A172 (cell line): Measurements from ENCODE around the gene TNFAIP1. TPM values are rescaled to one million over a fixed set of nuclear protein-coding genes. Genes with fewer than 3 reads are reported as not detected.

Source experiments
- DNase-seq: peaks from one replicate; pipeline ENCODE4 v3.0.0-alpha.2; 2015; ENCODE audit warnings: low spot score
- total RNA-seq: library from RNA; depleted of rRNA; stranded (reverse); fragments of >200 nt; shearing (Covaris generic); gene quantifications from 2 replicates; pipeline ENCODE4 v1.2.3, GENCODE V29; 2014

The TNFAIP1 gene
- total RNA-seq, 1 experiment from 2014 or later, result 36.2 TPM

DNA sequence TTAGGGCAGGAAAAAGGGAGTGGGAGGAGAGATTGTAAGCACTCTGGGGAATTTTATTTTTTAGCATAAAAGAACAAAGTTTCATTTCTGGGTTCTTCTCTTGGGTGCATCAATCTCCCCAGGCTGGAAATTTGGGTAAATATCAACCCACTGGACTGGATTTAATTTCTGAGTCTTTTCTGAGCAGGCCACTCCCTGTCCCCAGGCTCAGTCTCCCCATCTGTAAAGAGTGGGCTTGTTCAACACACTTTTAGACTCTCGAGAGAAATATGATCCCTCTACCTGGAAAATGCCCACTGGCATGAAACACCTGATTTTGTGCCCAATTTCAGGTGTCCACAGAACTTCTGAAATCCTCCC lies 35.2 kb downstream of the TNFAIP1 start:
- no peak for DNase-seq

DNA sequence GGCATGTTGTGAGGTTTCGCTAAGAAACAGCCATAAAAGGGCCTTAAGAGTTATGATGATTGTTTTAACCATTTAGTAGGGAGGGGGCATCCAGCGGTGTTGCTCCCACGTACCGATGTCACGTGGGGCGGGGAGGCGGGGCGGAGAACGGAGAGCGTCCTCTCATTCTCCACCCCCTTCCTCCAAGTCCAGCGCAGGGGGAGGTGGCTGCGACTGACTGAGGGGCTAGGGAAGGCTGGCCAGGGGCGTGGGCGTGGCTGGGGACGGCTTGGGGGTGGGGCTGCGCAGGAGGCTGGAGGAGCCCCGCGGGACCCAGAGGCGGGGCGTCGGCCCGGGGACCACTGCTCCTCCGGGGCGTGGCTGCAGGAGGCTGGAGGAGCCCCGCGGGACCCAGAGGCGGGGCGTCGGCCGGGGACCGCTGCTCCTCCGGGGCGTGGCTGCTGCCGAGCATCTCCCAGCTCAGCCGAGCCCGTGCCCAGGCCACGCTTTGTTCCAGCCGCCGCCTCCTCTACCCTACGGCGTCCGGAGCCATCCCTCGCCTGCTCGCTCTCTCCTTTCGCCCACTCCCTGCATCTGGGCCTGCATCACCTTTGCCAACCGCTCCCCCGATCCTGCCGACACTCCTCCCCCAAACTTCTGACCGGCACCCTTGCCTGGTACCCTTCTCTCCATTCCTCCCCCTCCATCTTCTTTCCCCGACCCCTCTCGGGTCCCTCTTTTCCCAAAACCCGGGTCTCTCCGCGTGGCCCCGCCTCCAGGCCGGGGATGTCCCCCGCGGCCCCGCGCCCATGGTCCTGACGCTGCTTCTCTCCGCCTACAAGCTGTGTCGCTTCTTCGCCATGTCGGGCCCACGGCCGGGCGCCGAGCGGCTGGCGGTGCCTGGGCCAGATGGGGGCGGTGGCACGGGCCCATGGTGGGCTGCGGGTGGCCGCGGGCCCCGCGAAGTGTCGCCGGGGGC lies 36.0 kb downstream of the TNFAIP1 start, which contains the start of gene SARM1:
SARM1 (plus strand) TSS at position 450 of the 958 bp plus-strand sequence; CDS start at position 789, 339 bp downstream.
- DNase-seq, result peak; percentile 83

GRCh38 chr17:28372203-28372944 lies 36.8 kb downstream of the TNFAIP1 start:
- DNase-seq, result no peak

DNA sequence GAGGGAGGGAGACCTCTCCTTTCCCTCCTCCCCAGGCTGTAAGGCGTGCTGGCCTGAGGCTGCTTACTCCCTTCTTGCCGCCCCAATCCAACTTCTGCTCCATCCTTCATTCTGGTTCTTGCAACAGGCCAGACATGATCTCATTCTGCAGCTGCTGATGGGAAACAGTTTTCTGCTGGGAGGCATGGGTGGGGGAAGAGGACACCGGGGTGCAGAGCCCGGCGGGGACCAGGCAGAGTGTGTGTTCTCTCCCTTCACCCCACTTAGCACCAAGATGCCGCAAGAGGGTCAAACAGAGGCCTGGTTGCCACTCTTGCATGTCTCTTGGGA lies 37.3 kb downstream of the TNFAIP1 start:
- no peak for DNase-seq

GRCh38 chr17:28379814-28380801 lies 44.5 kb downstream of the TNFAIP1 start:
- no peak for DNase-seq

DNA sequence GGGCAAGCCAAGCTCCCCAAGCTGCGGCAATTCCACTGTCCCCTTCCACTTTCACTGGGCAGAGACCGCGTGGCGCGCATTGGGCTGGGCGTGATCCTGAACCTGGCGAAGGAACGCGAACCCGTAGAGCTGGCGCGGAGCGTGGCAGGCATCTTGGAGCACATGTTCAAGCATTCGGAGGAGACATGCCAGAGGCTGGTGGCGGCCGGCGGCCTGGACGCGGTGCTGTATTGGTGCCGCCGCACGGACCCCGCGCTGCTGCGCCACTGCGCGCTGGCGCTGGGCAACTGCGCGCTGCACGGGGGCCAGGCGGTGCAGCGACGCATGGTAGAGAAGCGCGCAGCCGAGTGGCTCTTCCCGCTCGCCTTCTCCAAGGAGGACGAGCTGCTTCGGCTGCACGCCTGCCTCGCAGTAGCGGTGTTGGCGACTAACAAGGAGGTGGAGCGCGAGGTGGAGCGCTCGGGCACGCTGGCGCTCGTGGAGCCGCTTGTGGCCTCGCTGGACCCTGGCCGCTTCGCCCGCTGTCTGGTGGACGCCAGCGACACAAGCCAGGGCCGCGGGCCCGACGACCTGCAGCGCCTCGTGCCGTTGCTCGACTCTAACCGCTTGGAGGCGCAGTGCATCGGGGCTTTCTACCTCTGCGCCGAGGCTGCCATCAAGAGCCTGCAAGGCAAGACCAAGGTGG lies 45.7 kb downstream of the TNFAIP1 start:
- DNase-seq, result no peak

- DNase-seq, result no peak
Observed at GRCh38 chr17:28384281-28385036, 48.9 kb downstream of the TNFAIP1 start.

GRCh38 chr17:28385037-28385400 lies 49.5 kb downstream of the TNFAIP1 start:
- no peak for DNase-seq

GRCh38 chr17:28385406-28385805 lies 49.8 kb downstream of the TNFAIP1 start:
- no peak for DNase-seq

DNA sequence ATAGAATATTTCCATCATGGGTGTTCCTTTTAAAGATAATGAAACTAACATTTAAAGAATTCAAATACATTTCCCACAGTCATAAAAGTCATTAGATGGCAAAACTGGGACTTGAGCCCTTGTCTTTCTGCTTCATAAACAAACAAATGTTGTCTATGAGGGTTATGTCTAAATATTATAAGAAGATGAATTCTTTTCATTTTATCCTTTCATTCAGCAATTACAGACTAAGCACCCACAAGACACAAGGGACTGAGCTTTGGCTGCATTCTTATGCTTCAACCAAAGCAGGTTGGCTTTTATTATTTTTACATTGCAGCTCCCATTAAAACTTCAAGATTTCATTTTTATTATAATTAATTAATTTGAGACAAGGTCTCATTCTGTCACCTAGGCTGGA lies 50.8 kb downstream of the TNFAIP1 start:
- DNase-seq, result no peak

GRCh38 chr17:28388106-28388505 lies 52.5 kb downstream of the TNFAIP1 start:
- no peak for DNase-seq

- DNase-seq, result no peak
Observed at GRCh38 chr17:28390141-28390540, 54.6 kb downstream of the TNFAIP1 start.

- DNase-seq, result no peak
Observed at GRCh38 chr17:28390563-28390962, 55.0 kb downstream of the TNFAIP1 start.

GRCh38 chr17:28390984-28391383 lies 55.4 kb downstream of the TNFAIP1 start:
- no peak for DNase-seq

DNA sequence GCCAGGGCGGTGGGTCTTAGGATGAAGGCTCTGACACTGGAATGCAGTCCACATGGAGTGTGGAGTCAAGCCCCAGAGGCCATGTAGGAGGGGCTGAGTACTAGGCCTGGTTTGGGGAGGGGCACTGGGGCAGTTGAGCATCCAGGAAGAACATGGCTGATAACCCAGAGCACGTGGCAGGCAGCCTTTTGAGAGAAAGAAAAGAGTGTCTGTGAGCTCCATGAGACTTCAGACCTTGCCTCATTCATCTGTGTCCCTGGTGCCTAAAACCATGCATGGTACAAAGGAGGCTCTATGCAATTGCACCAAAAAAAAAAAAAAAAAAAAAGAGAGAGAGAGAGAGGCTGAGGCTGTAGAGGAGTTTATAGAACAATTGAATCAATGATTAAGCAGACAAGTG lies 55.8 kb downstream of the TNFAIP1 start:
- no peak for DNase-seq

- no peak for DNase-seq
Observed at GRCh38 chr17:28392491-28392890, 56.9 kb downstream of the TNFAIP1 start.

GRCh38 chr17:28394337-28395116 lies 59.0 kb downstream of the TNFAIP1 start:
- peak; percentile 53 for DNase-seq

DNA sequence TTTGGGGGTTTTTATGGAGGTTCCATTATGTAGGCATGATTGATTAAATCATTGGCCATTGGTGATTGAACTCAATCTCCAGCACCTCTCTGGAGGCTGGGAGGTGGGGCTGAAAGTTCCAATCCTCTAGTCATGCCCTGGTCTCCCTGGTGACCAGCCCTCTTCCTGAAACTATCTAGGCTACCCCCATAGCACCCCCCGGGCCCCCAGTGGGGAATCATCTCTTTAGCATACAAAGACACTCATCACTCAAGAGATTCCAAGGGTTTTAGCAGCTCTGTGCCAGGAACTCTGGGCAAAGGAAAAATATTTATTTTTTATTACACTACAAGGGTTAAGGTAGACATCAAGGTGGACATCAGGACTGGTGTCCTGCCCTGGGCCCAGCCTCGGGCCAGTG lies 59.9 kb downstream of the TNFAIP1 start:
- DNase-seq, result no peak

GRCh38 chr17:28395968-28396367 lies 60.4 kb downstream of the TNFAIP1 start:
- DNase-seq, result no peak
